Measurements from ENCODE around the gene SCLT1.

SCLT1 gene

GRCh38 chr4:128868758-128869157 lies 224.6 kb downstream of the SCLT1 start:
- DNase-seq = no peak

GRCh38 chr4:128866691-128867090 lies 226.6 kb downstream of the SCLT1 start:
- DNase-seq = no peak

GRCh38 chr4:128866269-128866668 lies 227.1 kb downstream of the SCLT1 start:
- no peak for DNase-seq

- DNase-seq = no peak
Measured at GRCh38 chr4:128865132-128865531, 228.2 kb downstream of the SCLT1 start.

- DNase-seq = peak; percentile 57
Measured at GRCh38 chr4:128863312-128864075, 229.8 kb downstream of the SCLT1 start.

- DNase-seq = peak; percentile 28
Measured at GRCh38 chr4:128862608-128863311, 230.6 kb downstream of the SCLT1 start.

GRCh38 chr4:128861856-128862518 lies 231.4 kb downstream of the SCLT1 start:
- DNase-seq = no peak

GRCh38 chr4:128859887-128860677 lies 233.3 kb downstream of the SCLT1 start:
- DNase-seq = no peak

- DNase-seq = no peak
Measured at GRCh38 chr4:128858879-128859671, 234.3 kb downstream of the SCLT1 start.

- no peak for DNase-seq
Measured at GRCh38 chr4:128856246-128856645, 237.1 kb downstream of the SCLT1 start.

GRCh38 chr4:128855621-128856020 lies 237.7 kb downstream of the SCLT1 start:
- no peak for DNase-seq

- DNase-seq = no peak
Measured at GRCh38 chr4:128854433-128854832, 238.9 kb downstream of the SCLT1 start.

- no peak for DNase-seq
Measured at GRCh38 chr4:128853741-128854140, 239.6 kb downstream of the SCLT1 start.

GRCh38 chr4:128850252-128850651 lies 243.1 kb downstream of the SCLT1 start:
- no peak for DNase-seq

- DNase-seq = no peak
Measured at GRCh38 chr4:128848461-128848860, 244.9 kb downstream of the SCLT1 start.

GRCh38 chr4:128847082-128847724 lies 246.1 kb downstream of the SCLT1 start:
- DNase-seq = no peak

- DNase-seq = no peak
Measured at GRCh38 chr4:128846063-128846462, 247.3 kb downstream of the SCLT1 start.

- DNase-seq = no peak
Measured at GRCh38 chr4:128844931-128845330, 248.4 kb downstream of the SCLT1 start.

GRCh38 chr4:128841402-128841801 lies 251.9 kb downstream of the SCLT1 start:
- no peak for DNase-seq

- DNase-seq = no peak
Measured at GRCh38 chr4:128840711-128841318, 252.5 kb downstream of the SCLT1 start.

GRCh38 chr4:128837679-128838078 lies 255.7 kb downstream of the SCLT1 start:
- no peak for DNase-seq
